HepG2 (cell line): ENCODE results near the gene AIDA. TPM values are rescaled to one million over a fixed set of nuclear protein-coding genes. Genes with fewer than 3 reads are reported as not detected.

Source experiments
- ARID5B ChIP-seq: IDR thresholded peaks from 2 replicates; pipeline ENCODE4 v1.4.0; 2020; ENCODE audit warnings: mild to moderate bottlenecking, missing genetic modification reagents
- ATF2 ChIP-seq: sonication (generic); formaldehyde crosslinking; IDR thresholded peaks from 2 replicates; pipeline ENCODE4 v1.4.0; 2020; ENCODE audit warnings: missing genetic modification reagents
- DR1 ChIP-seq: sonication (generic); formaldehyde crosslinking; IDR thresholded peaks from 2 replicates; pipeline ENCODE4 v1.8.0; 2021; ENCODE audit warnings: mild to moderate bottlenecking, missing genetic modification reagents, inconsistent platforms
- ETV5 ChIP-seq: IDR thresholded peaks from 2 replicates; pipeline ENCODE4 v1.6.1; 2018; ENCODE audit warnings: missing biosample characterization, missing genetic modification reagents, inconsistent platforms, borderline replicate concordance
- FOXJ3 ChIP-seq: sonication (generic); formaldehyde crosslinking; IDR thresholded peaks from 2 replicates; pipeline ENCODE4 v1.4.0; 2020; ENCODE audit warnings: missing genetic modification reagents, mild to moderate bottlenecking, borderline replicate concordance
- HES4 ChIP-seq: sonication (generic); formaldehyde crosslinking; IDR thresholded peaks from 2 replicates; pipeline ENCODE4 v1.9.0; 2021; ENCODE audit warnings: mild to moderate bottlenecking, missing genetic modification reagents, borderline replicate concordance
- HMGA1 ChIP-seq: sonication (generic); formaldehyde crosslinking; conservative IDR thresholded peaks from 2 replicates; pipeline ENCODE4 v1.4.0; 2020; ENCODE audit warnings: missing genetic modification reagents
- KDM2A ChIP-seq: sonication (generic); formaldehyde crosslinking; IDR thresholded peaks from 2 replicates; pipeline ENCODE4 v1.4.0; 2020; ENCODE audit warnings: low read depth, missing genetic modification reagents, borderline replicate concordance
- ONECUT2 ChIP-seq: sonication (generic); formaldehyde crosslinking; IDR thresholded peaks from 2 replicates; pipeline ENCODE4 v1.4.0; 2020; ENCODE audit warnings: missing genetic modification reagents
- PBX3 ChIP-seq: sonication (generic); formaldehyde crosslinking; IDR thresholded peaks from 2 replicates; pipeline ENCODE4 v1.8.1; 2023; ENCODE audit warnings: missing genetic modification reagents, inconsistent platforms, borderline replicate concordance
- RELA ChIP-seq: sonication (generic); formaldehyde crosslinking; IDR thresholded peaks from 2 replicates; pipeline ENCODE4 v1.4.0; 2020; ENCODE audit warnings: missing genetic modification reagents
- SALL1 ChIP-seq: sonication (generic); formaldehyde crosslinking; IDR thresholded peaks from 2 replicates; pipeline ENCODE4 v1.8.0; 2022; ENCODE audit warnings: mild to moderate bottlenecking, missing genetic modification reagents
- SMAD3 ChIP-seq: sonication (generic); formaldehyde crosslinking; IDR thresholded peaks from 2 replicates; pipeline ENCODE4 v1.4.0; 2020; ENCODE audit warnings: missing genetic modification reagents
- UBTF ChIP-seq: sonication (generic); formaldehyde crosslinking; IDR thresholded peaks from 2 replicates; pipeline ENCODE4 v1.4.0; 2020; ENCODE audit warnings: mild to moderate bottlenecking, missing genetic modification reagents
- ZBTB3 ChIP-seq: sonication (generic); formaldehyde crosslinking; IDR thresholded peaks from 2 replicates; pipeline ENCODE4 v1.4.0; 2020; ENCODE audit warnings: low read depth, mild to moderate bottlenecking, moderate library complexity, missing genetic modification reagents, borderline replicate concordance
- ZNF180 ChIP-seq: sonication (generic); formaldehyde crosslinking; IDR thresholded peaks from 2 replicates; pipeline ENCODE4 v1.4.0; 2020; ENCODE audit warnings: low read depth, missing genetic modification reagents, borderline replicate concordance
- ZNF292 ChIP-seq: sonication (generic); formaldehyde crosslinking; IDR thresholded peaks from 2 replicates; pipeline ENCODE4 v1.8.1; 2022; ENCODE audit warnings: mild to moderate bottlenecking, low read depth, missing genetic modification reagents, borderline replicate concordance
- ZNF3 ChIP-seq: IDR thresholded peaks from 2 replicates; pipeline ENCODE4 v1.7.0; 2017; ENCODE audit warnings: inconsistent platforms
- ZNF383 ChIP-seq: sonication (generic); formaldehyde crosslinking; IDR thresholded peaks from 2 replicates; pipeline ENCODE4 v1.4.0; 2020; ENCODE audit warnings: missing genetic modification reagents, mild to moderate bottlenecking, borderline replicate concordance
- ZNF816 ChIP-seq: sonication (generic); formaldehyde crosslinking; IDR thresholded peaks from 2 replicates; pipeline ENCODE4 v1.8.0; 2022; ENCODE audit warnings: missing genetic modification reagents, mild to moderate bottlenecking, borderline replicate concordance
- polyA plus RNA-seq, 8 experiments: library from polyadenylated mRNA; depleted of rRNA in 3 of 8; stranded (reverse) in 7 of 8; unstranded in 1 of 8; fragments of >200 nt; fragmentation: Illumina TruSeq in 4 of 8; extraction: Trizol in 4 of 8; gene quantifications; 2 replicates each; pipeline versions ENCODE4 v1.2.1 to v1.2.3, GENCODE V29; 2011 to 2016; ENCODE audit warnings: low read depth in 4 of 8, missing spikeins in 1 of 8, mixed read lengths in 1 of 8; ENCODE audit not compliant: insufficient read depth in 1 of 8
- total RNA-seq, 5 experiments: library from RNA; depleted of rRNA; stranded (reverse); fragments of >200 nt; fragmentation: Illumina TruSeq; extraction: Trizol; gene quantifications; 2 replicates each; pipeline ENCODE4 v1.2.3, GENCODE V29; 2016; ENCODE audit warnings: low read depth in 1 of 5

The AIDA gene
- total and polyA plus RNA-seq, 2 of the 13 experiments (the other 11 are each of a cell fraction or from before 2014, with no cell fraction given) = 17.5 to 35.4 TPM

GRCh38 chr1:222713091-222713961 is 1.0 kb upstream of the AIDA start (continued):
- TF ChIP-seq KDM2A (CRISPR knock-in tag) = peak; percentile 40; the same call in 1 of the 2 replicates
- no peak for TF ChIP-seq ZBTB3 (CRISPR knock-in tag)
- no peak for TF ChIP-seq ONECUT2 (CRISPR knock-in tag)
- no peak for TF ChIP-seq ZNF180 (CRISPR knock-in tag)
- no peak for TF ChIP-seq SMAD3 (CRISPR knock-in tag)
- peak; percentile 63; the same call in 1 of the 2 replicates for TF ChIP-seq ZNF3 (CRISPR knock-in tag)
- 0 out of 2 replicates have a peak, but pooled peaks have one; percentile 24 for TF ChIP-seq FOXJ3 (CRISPR knock-in tag)
- TF ChIP-seq DR1 (CRISPR knock-in tag) = no peak
- no peak for TF ChIP-seq RELA (CRISPR knock-in tag)
- peak; percentile 32; the same call in 1 of the 2 replicates for TF ChIP-seq ARID5B (CRISPR knock-in tag)
- TF ChIP-seq UBTF (CRISPR knock-in tag) = no peak
- no peak for TF ChIP-seq ZNF816
- no peak for TF ChIP-seq ZNF292 (CRISPR knock-in tag)
- TF ChIP-seq SALL1 (CRISPR knock-in tag) = peak; percentile 76
- TF ChIP-seq HMGA1 (CRISPR knock-in tag) = no peak
- TF ChIP-seq PBX3 (CRISPR knock-in tag) = no peak
- TF ChIP-seq ZNF383 = no peak
- TF ChIP-seq ATF2 (CRISPR knock-in tag) = peak; percentile 41; the same call in 1 of the 2 replicates
- peak; percentile 82 for TF ChIP-seq ETV5 (CRISPR knock-in tag)
- TF ChIP-seq HES4 (CRISPR knock-in tag) = no peak
